ENCODE results near the gene IL9R. TPM values are rescaled to one million over a fixed set of nuclear protein-coding genes. Genes with fewer than 3 reads are reported as not detected.

IL9R gene
- total and polyA plus RNA-seq, 10 of the 15 experiments (the other 5 are each of a cell fraction or from before 2014, with no cell fraction given): 0.47 to 5.9 (median 2.4) TPM

DNA sequence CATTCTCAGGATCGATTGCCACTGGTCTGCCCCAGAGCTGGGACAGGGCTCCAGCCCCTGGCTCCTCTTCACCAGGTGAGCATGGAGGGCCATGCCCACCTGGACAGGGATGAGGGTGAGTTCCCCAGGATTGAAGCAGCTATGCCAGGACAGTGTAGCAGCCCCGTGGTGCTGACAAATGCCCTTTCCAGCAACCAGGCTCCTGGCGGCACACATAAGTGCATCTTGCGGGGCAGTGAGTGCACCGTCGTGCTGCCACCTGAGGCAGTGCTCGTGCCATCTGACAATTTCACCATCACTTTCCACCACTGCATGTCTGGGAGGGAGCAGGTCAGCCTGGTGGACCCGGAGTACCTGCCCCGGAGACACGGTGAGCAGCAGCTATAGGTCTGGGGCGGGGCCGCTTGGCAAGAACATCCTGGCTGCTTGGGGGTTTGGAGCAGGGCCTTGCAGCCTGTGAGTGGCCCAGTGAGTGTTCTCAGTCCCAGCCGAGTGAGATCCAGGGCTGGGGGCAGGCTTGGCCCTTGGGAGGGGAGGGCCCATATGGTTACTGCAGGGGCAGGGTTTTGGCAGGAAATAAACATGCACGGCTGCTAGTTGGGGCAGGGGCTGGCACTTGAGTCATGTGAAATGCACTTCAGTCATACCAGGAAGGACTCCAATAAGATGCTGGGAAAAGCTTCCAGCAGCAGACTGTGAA lies 6.1 kb downstream of the IL9R start:
- H3K4me1 ChIP-seq (ENCODE audit: control insufficient read depth, insufficient read depth, low read length): no peaks in the 10 kb centered on the region
- H3K27ac ChIP-seq (ENCODE audit: control insufficient read depth, insufficient read depth): no peak overlapping the region
- TF ChIP-seq JUND (IDR thresholded peaks at IDR 0.05; ENCODE audit: low read depth, low read length) (no peak), STAT3 (IDR thresholded peaks at IDR 0.05; ENCODE audit: low read depth, low read length) (no peak)
- no peak for ATAC-seq
- H2AFZ ChIP-seq (ENCODE audit: control insufficient read depth, low read depth, low read length): no peak overlapping the region
- WGBS (ENCODE audit: insufficient coverage, insufficient replicate concordance, low lambda C conversion rate, missing lambda C conversion rate): 63% methylated on average over 14 of the region's 14 CpGs
- SMC1A ChIA-PET (ENCODE audit: uncharacterized antibody, unreplicated experiment): no interaction called here
- H3K79me2 ChIP-seq (ENCODE audit: control insufficient read depth, insufficient read depth, low read length): no peaks in the 10 kb centered on the region
- no TSS peak for BruUV-seq (replicated peaks)
- intact Hi-C loops (cut with micrococcal nuclease; ENCODE audit: unreplicated experiment) (no loop called here), in situ Hi-C loops (cut with MboI) (no loop called here)
- RAD21 ChIA-PET (ENCODE audit: unreplicated experiment): no interaction called here
- no peaks in the 10 kb centered on the region for H3K9me3 ChIP-seq (replicated peaks; ENCODE audit: control insufficient read depth, insufficient read depth, low read length)
- no peaks in the 10 kb centered on the region for H3K27me3 ChIP-seq (replicated peaks in 1 of 2; ENCODE audit: control insufficient read depth in 2 of 2, insufficient read depth in 2 of 2, low read length in 1 of 2)
- POLR2A ChIA-PET: no interaction called here
- no peaks in the 10 kb centered on the region for H4K20me1 ChIP-seq (ENCODE audit: control insufficient read depth, insufficient read depth)
- FAIRE-seq: no peak
- CTCF ChIA-PET: no interaction called here
- no peak overlapping the region for H3K9ac ChIP-seq (ENCODE audit: control insufficient read depth, insufficient read depth, low read length)
- H3K4me3 ChIP-seq: no peak overlapping the region
- no peaks in the 10 kb centered on the region for H3K36me3 ChIP-seq (ENCODE audit: control insufficient read depth in 2 of 2, insufficient read depth in 2 of 2, low read length in 1 of 2)
- DNase-seq (ENCODE audit: low read depth, low spot score): no peak
- H3K4me2 ChIP-seq (ENCODE audit: control insufficient read depth, insufficient read depth): no peak overlapping the region

DNA sequence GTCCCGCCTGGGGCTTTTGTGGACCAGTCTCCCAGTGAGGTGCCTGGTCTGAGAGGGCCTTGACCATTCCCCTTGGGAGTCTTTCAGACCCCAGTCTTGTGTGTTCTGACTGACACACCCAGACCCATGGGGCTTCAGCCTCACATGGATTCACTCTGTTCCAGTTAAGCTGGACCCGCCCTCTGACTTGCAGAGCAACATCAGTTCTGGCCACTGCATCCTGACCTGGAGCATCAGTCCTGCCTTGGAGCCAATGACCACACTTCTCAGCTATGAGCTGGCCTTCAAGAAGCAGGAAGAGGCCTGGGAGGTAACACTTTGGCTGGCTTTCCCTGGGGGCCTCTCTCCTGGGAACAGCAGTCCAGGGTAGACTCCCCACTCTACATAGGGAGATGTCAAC lies 6.8 kb downstream of the IL9R start:
- Histone ChIP-seq H3K27ac (ENCODE audit: control insufficient read depth, insufficient read depth) (no peak overlapping the region), H3K27me3 (replicated peaks in 1 of 2; ENCODE audit: control insufficient read depth in 2 of 2, insufficient read depth in 2 of 2, low read length in 1 of 2) (no peaks in the 10 kb centered on the region), H3K9me3 (replicated peaks; ENCODE audit: control insufficient read depth, insufficient read depth, low read length) (no peaks in the 10 kb centered on the region), H3K36me3 (ENCODE audit: control insufficient read depth in 2 of 2, insufficient read depth in 2 of 2, low read length in 1 of 2) (no peaks in the 10 kb centered on the region), H3K9ac (ENCODE audit: control insufficient read depth, insufficient read depth, low read length) (no peak overlapping the region), H3K4me1 (ENCODE audit: control insufficient read depth, insufficient read depth, low read length) (no peaks in the 10 kb centered on the region), H3K79me2 (ENCODE audit: control insufficient read depth, insufficient read depth, low read length) (no peaks in the 10 kb centered on the region), H3K4me2 (ENCODE audit: control insufficient read depth, insufficient read depth) (no peak overlapping the region), H3K4me3 (no peak overlapping the region), H2AFZ (ENCODE audit: control insufficient read depth, low read depth, low read length) (no peak overlapping the region), H4K20me1 (ENCODE audit: control insufficient read depth, insufficient read depth) (no peaks in the 10 kb centered on the region)
- no peak for DNase-seq (ENCODE audit: low read depth, low spot score)
- FAIRE-seq: no peak
- ChIA-PET POLR2A (no interaction called here), RAD21 (ENCODE audit: unreplicated experiment) (no interaction called here), CTCF (no interaction called here), SMC1A (ENCODE audit: uncharacterized antibody, unreplicated experiment) (no interaction called here)
- intact Hi-C loops (cut with micrococcal nuclease; ENCODE audit: unreplicated experiment) (no loop called here), in situ Hi-C loops (cut with MboI) (no loop called here)
- no TSS peak for BruUV-seq (replicated peaks)
- ATAC-seq: no peak
- 19% methylated on average over 2 of the region's 2 CpGs for WGBS (ENCODE audit: insufficient coverage, insufficient replicate concordance, low lambda C conversion rate, missing lambda C conversion rate)
- TF ChIP-seq RFX5 (IDR thresholded peaks at IDR 0.05; ENCODE audit: low read depth, low read length) (no peak), BACH1 (IDR thresholded peaks at IDR 0.05; ENCODE audit: borderline replicate concordance) (no peak), CBFB (IDR thresholded peaks at IDR 0.05; ENCODE audit: low read depth) (no peak), NRF1 (conservative IDR thresholded peaks at IDR 0.05; ENCODE audit: low read depth, low read length) (no peak), SRF (IDR thresholded peaks at IDR 0.05; ENCODE audit: low read depth in 2 of 2, low read length in 2 of 2) (no peak), RAD51 (IDR thresholded peaks at IDR 0.05) (no peak), ZNF24 (IDR thresholded peaks at IDR 0.05) (no peak), POLR2AphosphoS2 (IDR thresholded peaks at IDR 0.05; ENCODE audit: low read depth, low read length) (no peak)
- TF ChIP-seq, protein P1, sequence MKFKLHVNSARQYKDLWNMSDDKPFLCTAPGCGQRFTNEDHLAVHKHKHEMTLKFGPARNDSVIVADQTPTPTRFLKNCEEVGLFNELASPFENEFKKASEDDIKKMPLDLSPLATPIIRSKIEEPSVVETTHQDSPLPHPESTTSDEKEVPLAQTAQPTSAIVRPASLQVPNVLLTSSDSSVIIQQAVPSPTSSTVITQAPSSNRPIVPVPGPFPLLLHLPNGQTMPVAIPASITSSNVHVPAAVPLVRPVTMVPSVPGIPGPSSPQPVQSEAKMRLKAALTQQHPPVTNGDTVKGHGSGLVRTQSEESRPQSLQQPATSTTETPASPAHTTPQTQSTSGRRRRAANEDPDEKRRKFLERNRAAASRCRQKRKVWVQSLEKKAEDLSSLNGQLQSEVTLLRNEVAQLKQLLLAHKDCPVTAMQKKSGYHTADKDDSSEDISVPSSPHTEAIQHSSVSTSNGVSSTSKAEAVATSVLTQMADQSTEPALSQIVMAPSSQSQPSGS (IDR thresholded peaks at IDR 0.05; ENCODE audit: low read length): no peak
- TF ChIP-seq, protein P2, sequence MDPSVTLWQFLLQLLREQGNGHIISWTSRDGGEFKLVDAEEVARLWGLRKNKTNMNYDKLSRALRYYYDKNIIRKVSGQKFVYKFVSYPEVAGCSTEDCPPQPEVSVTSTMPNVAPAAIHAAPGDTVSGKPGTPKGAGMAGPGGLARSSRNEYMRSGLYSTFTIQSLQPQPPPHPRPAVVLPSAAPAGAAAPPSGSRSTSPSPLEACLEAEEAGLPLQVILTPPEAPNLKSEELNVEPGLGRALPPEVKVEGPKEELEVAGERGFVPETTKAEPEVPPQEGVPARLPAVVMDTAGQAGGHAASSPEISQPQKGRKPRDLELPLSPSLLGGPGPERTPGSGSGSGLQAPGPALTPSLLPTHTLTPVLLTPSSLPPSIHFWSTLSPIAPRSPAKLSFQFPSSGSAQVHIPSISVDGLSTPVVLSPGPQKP (IDR thresholded peaks at IDR 0.05; ENCODE audit: low read depth, low read length): no peak
- TF ChIP-seq, protein P3, sequence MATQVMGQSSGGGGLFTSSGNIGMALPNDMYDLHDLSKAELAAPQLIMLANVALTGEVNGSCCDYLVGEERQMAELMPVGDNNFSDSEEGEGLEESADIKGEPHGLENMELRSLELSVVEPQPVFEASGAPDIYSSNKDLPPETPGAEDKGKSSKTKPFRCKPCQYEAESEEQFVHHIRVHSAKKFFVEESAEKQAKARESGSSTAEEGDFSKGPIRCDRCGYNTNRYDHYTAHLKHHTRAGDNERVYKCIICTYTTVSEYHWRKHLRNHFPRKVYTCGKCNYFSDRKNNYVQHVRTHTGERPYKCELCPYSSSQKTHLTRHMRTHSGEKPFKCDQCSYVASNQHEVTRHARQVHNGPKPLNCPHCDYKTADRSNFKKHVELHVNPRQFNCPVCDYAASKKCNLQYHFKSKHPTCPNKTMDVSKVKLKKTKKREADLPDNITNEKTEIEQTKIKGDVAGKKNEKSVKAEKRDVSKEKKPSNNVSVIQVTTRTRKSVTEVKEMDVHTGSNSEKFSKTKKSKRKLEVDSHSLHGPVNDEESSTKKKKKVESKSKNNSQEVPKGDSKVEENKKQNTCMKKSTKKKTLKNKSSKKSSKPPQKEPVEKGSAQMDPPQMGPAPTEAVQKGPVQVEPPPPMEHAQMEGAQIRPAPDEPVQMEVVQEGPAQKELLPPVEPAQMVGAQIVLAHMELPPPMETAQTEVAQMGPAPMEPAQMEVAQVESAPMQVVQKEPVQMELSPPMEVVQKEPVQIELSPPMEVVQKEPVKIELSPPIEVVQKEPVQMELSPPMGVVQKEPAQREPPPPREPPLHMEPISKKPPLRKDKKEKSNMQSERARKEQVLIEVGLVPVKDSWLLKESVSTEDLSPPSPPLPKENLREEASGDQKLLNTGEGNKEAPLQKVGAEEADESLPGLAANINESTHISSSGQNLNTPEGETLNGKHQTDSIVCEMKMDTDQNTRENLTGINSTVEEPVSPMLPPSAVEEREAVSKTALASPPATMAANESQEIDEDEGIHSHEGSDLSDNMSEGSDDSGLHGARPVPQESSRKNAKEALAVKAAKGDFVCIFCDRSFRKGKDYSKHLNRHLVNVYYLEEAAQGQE (IDR thresholded peaks at IDR 0.05; ENCODE audit: low read depth, low read length): no peak

Data from GM12878 (cell line).